Mucosa of rectum (tissue), 2 donors: Measurements from ENCODE around the gene RAB40C.

Source experiments
- H3K27ac ChIP-seq, 2 donors: one replicate each; pipeline ENCODE4 v1.7.0; 2013; ENCODE audit warnings: inconsistent platforms in 2 of 2, low read depth in 2 of 2, low read length in 2 of 2
- H3K27me3 ChIP-seq, 2 donors: one replicate each; pipeline ENCODE4 v1.7.0; 2013; ENCODE audit warnings: low read length in 2 of 2; ENCODE audit not compliant: control insufficient read depth in 2 of 2, insufficient read depth in 2 of 2
- H3K36me3 ChIP-seq, 2 donors: one replicate each; pipeline ENCODE4 v1.7.0; 2013; ENCODE audit warnings: low read length in 2 of 2; ENCODE audit not compliant: control insufficient read depth in 2 of 2, insufficient read depth in 2 of 2
- H3K4me1 ChIP-seq, 2 donors: one replicate each; pipeline ENCODE4 v1.7.0; 2013; ENCODE audit warnings: low read length in 2 of 2, mild to moderate bottlenecking in 1 of 2; ENCODE audit not compliant: control insufficient read depth in 2 of 2, insufficient read depth in 2 of 2
- H3K4me3 ChIP-seq, 2 donors: one replicate each; pipeline ENCODE4 v1.7.0; 2013; ENCODE audit warnings: low read length in 2 of 2
- H3K9ac ChIP-seq, 2 donors: one replicate each; pipeline ENCODE4 v1.7.0; 2013; ENCODE audit warnings: low read length in 2 of 2, low read depth in 1 of 2, mild to moderate bottlenecking in 1 of 2
- H3K9me3 ChIP-seq, 2 donors: one replicate each; pipeline ENCODE4 v1.7.0; 2013; ENCODE audit warnings: low read length in 2 of 2; ENCODE audit not compliant: control insufficient read depth in 2 of 2
- donor health status: healthy.
- donor health status: Normal muscosa, but diverticular disease.

RAB40C gene

DNA sequence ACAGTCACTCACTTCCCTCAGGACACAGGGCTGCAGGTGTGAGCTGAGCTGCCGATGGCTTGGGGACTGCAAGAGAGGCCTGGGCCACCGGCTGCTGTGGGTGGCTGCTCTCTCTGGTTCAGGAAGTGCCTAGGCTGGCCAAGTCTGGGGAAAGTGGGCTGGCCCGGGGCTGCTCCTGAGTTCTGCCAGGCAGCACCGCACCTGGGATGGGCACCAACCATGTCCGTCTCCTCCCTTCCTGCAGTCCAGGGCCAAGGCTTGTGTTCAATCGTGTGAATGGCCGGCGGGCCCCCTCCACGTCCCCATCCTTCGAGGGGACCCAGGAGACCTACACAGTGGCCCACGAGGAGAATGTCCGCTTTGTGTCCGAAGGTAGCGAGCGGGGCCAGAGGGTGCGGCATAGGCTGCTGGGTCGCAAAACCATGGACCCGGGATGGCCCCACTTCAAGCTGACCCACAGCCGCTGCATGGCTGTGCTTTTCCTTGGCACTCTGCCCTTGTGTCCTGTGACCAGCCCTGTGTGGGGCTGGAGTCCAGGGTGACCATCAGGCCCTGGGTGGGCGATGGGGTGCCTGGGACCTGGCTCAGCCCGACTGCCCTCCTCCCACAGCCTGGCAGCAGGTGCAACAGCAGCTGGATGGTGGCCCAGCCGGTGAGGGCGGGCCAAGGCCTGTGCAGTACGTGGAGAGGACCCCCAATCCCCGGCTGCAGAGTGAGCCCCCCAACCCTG lies 57.5 kb downstream of the RAB40C start:
- Histone ChIP-seq H3K27me3 (no peaks in the 10 kb centered on the region), H3K9ac (peak overlapping the region; percentile 60 to 72), H3K9me3 (no peaks in the 10 kb centered on the region), H3K36me3 (no peaks in the 10 kb centered on the region), H3K4me3 (peak overlapping the region; percentile 20 to 45), H3K4me1 (peaks cover 58 to 70% of the 10 kb centered on the region in 2 donors), H3K27ac (peak overlapping the region; percentile 94 to 95)

- Histone ChIP-seq H3K27me3 (no peaks in the 10 kb centered on the region), H3K9ac (peak overlapping the region; percentile 72 to 73), H3K9me3 (no peaks in the 10 kb centered on the region), H3K4me3 (peak overlapping the region; percentile 64 to 72), H3K4me1 (peaks cover 50 to 61% of the 10 kb centered on the region in 2 donors), H3K36me3 (no peaks in the 10 kb centered on the region), H3K27ac (peak overlapping the region; percentile 94 to 95)
These were observed 58.4 kb downstream of the RAB40C start for GRCh38 chr16:648071-648780.

DNA sequence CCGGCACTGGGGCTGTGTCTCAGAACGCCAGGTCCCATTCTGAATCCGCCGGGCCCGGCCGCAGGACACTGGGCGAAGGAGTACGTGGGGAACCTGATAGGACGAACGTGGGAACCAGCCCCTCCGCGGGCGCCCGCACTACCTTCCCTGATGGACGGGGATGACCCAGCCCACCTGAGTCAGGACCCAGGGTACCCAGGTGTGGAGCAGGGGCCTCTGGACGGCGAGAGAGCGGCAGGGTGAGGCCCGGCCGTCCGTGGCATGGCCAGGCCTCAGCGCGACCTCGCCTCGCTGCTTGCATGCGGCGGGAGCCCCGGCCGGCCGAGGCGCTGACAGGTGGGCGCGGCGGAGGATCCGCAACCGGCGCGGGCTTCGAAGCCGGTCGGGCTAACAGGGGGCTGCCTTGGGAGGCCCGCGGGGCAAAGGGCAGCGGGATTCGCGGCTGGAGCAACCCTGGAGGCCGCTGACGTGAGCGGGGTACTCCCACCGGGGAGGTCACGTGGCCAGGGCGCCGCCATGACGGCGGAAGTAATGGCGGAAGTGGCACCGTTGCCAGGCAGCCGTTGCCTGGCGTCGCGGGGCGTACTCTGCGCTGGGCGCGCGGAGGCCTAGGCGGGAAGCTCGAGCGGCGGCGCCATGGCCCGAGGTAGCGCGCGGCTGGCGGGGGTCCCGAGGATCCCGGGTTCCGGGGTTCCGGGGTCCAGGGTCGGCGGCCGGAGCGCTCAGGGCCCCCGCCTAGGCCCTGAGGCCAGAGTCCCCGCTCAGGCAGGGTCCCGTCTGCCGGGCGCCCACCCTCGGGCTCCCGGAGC lies 59.1 kb downstream of the RAB40C start, which contains the start of gene WDR90:
Gene WDR90, plus strand, starts transcription at position 585 of the 809 bp plus-strand sequence. Its CDS starts 52 bp downstream, at position 637.
- no peaks in the 10 kb centered on the region for H3K9me3 ChIP-seq
- peaks cover 45 to 55% of the 10 kb centered on the region in 2 donors for H3K4me1 ChIP-seq
- H3K9ac ChIP-seq, result peak within 1 kb of the TSS; percentile 72 to 73
- peak within 1 kb of the TSS; percentile 94 to 95 for H3K27ac ChIP-seq
- no peaks in the 10 kb centered on the region for H3K27me3 ChIP-seq
- H3K36me3 ChIP-seq, result no peaks in the 10 kb centered on the region
- H3K4me3 ChIP-seq, result peak within 1 kb of the TSS; percentile 64 to 72

DNA sequence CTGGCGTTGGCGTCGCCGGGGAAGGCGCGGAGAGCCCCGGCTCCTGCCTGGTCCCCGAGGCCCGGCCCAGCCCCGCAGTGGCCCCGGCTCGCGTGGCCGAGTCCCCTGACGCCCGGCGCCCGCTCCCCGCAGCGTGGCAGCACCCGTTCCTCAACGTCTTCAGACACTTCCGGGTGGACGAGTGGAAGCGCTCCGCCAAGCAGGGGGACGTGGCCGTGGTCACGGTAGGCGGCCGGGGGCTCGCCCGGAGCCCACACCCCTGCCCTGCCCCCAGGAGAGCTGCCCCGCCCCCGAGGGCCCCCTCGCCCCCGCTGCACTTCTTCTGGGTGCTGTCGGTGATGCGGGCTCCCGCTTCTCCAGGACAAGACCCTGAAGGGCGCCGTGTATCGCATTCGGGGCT lies 59.8 kb downstream of the RAB40C start:
- Histone ChIP-seq H3K9ac (peak overlapping the region in 1 of 2 donors; percentile 72), H3K4me1 (peaks cover 41 to 48% of the 10 kb centered on the region in 2 donors), H3K4me3 (peak overlapping the region; percentile 64 to 72), H3K36me3 (no peaks in the 10 kb centered on the region), H3K27ac (peak overlapping the region in 1 of 2 donors; percentile 94), H3K9me3 (no peaks in the 10 kb centered on the region), H3K27me3 (no peaks in the 10 kb centered on the region)

DNA sequence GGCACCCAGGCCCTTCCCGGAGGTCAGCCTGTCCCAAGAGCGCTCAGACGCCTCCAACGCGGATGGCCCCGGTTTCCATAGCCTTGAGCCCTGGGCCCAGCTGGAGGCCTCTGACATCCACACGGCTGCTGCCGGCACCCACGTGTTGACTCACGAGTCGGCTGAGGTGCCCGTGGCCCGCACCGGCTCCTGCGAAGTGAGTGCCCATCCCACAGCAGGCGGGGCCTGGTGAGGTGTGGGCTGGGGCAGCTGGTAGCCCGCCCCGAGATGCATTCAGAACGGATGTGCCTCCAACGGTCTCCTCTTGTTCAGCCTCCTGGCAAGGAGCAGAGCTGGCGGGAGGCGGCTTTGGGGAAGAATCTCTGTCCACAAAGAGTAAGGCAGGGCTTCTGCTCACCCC lies 62.0 kb downstream of the RAB40C start:
- H3K9me3 ChIP-seq, result no peaks in the 10 kb centered on the region
- H3K27me3 ChIP-seq, result no peaks in the 10 kb centered on the region
- H3K4me1 ChIP-seq, result peaks cover 24 to 30% of the 10 kb centered on the region in 2 donors
- no peaks in the 10 kb centered on the region for H3K36me3 ChIP-seq
- H3K4me3 ChIP-seq, result no peak overlapping the region
- H3K9ac ChIP-seq, result no peak overlapping the region
- H3K27ac ChIP-seq, result no peak overlapping the region

DNA sequence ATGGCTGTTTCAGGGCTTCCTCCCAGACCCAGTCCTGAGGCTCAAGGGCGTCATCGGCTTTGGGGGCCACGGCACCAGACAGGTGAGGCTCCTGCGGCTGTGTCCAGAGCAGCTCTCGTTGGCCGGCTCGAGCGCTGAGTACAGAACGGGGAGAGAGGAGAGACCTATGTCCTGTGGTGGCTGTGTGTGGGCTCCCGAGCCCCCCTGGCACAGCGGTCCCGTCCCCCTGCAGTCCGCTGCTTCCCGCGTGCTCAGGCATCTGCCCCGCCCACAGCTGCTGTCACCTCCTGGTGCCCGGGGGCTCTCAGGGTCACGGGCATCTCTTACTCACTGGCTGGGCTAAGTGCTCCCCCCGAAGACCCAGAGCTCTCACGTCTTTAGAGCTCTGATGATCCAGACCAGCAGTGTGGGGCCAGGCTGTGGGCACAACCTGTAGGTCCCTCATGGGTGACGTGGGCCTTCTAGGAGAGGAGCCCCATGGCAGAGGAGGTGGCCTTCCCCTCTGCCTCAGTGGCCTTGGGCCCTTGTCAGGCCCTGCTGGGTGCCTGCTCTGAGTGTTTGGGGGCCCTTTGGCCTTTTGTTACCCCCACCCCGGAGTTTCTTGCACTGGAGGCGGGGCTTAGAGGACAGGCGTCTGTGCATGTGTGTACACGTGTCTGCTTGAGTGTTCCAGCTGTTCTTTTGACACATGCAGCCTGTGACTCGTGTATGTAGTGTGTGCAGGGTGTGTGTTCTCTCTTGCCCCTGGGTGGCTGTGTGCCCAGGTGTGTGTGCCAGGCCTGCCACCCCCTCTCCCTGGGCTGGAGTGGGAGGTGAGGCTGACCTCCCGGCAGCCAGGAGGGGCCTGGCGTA lies 62.8 kb downstream of the RAB40C start:
- H3K9me3 ChIP-seq, result no peaks in the 10 kb centered on the region
- H3K9ac ChIP-seq, result no peak overlapping the region
- H3K27ac ChIP-seq, result no peak overlapping the region
- no peaks in the 10 kb centered on the region for H3K36me3 ChIP-seq
- no peak overlapping the region for H3K4me3 ChIP-seq
- H3K27me3 ChIP-seq, result no peaks in the 10 kb centered on the region
- H3K4me1 ChIP-seq, result peaks cover 16 to 22% of the 10 kb centered on the region in 2 donors

GRCh38 chr16:654034-654433 lies 64.2 kb downstream of the RAB40C start:
- Histone ChIP-seq H3K9ac (no peak overlapping the region), H3K36me3 (peaks cover 1 to 2% of the 10 kb centered on the region in 2 donors), H3K27me3 (no peaks in the 10 kb centered on the region), H3K4me3 (no peak overlapping the region), H3K27ac (no peak overlapping the region), H3K9me3 (no peaks in the 10 kb centered on the region), H3K4me1 (peaks cover 4 to 8% of the 10 kb centered on the region in 2 donors)

DNA sequence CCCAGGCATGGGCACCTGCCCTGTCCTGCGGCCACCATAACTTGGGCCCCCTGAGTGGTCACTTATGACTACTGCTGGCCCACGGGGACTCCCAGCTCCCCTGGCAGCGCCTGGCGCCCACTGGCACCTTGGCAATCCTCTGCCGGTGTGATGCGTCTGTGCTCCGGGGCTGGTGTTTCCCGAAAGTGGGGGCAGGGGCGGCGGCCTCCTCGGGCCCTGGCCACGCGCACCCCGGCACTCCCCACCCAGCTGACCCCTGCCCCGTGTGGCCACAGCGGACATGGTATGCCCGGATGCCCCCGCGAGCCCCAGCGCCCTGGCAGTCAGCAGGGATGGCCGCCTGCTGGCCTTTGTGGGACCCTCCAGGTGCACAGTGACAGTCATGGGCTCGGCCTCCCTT lies 67.6 kb downstream of the RAB40C start:
- no peak overlapping the region for H3K27ac ChIP-seq
- H3K4me3 ChIP-seq, result no peak overlapping the region
- H3K27me3 ChIP-seq, result no peaks in the 10 kb centered on the region
- H3K9ac ChIP-seq, result no peak overlapping the region
- peaks cover 9% of the 10 kb centered on the region in 2 donors for H3K4me1 ChIP-seq
- H3K9me3 ChIP-seq, result no peaks in the 10 kb centered on the region
- peaks cover 1 to 2% of the 10 kb centered on the region in 2 donors for H3K36me3 ChIP-seq
